LNCaP clone FGC (cell line): Measurements from ENCODE around the gene PDZD4.

Experiments
- DNase-seq: peaks from one replicate; pipeline ENCODE4 v3.0.0-alpha.2; 2011; ENCODE audit warnings: low read depth
- H3K4me3 ChIP-seq: 2 replicates; pipeline ENCODE4 v1.5.1; 2011; ENCODE audit warnings: mild to moderate bottlenecking, low read depth, low read length, control low read depth
- CTCF ChIP-seq: IDR thresholded peaks from 2 replicates; pipeline ENCODE4 v1.5.1; 2012; ENCODE audit warnings: mild to moderate bottlenecking; ENCODE audit not compliant: control insufficient read depth, insufficient read depth; ENCODE audit errors: extremely low read depth

PDZD4 gene

GRCh38 chrX:153775293-153776119, 54.8 kb downstream of the PDZD4 start:
- no peak for TF ChIP-seq CTCF
- DNase-seq, result no peak

GRCh38 chrX:153774576-153775292, 55.6 kb downstream of the PDZD4 start:
- no peak overlapping the region for H3K4me3 ChIP-seq
- TF ChIP-seq CTCF, result no peak
- DNase-seq, result no peak

More at GRCh38 chrX:153775293-153776119, 54.8 kb downstream of the PDZD4 start:
- H3K4me3 ChIP-seq, result no peak overlapping the region

- no peak overlapping the region for H3K4me3 ChIP-seq
- TF ChIP-seq CTCF, result no peak
- DNase-seq, result no peak
These were observed 56.4 kb downstream of the PDZD4 start for GRCh38 chrX:153773741-153774575.

- no peak for DNase-seq
- no peak overlapping the region for H3K4me3 ChIP-seq
- TF ChIP-seq CTCF, result no peak
These were observed 57.1 kb downstream of the PDZD4 start for GRCh38 chrX:153773218-153773611.

- no peak for TF ChIP-seq CTCF
- H3K4me3 ChIP-seq, result no peak overlapping the region
- no peak for DNase-seq
These were observed 57.8 kb downstream of the PDZD4 start for GRCh38 chrX:153772316-153773217.
